GM18519 (cell line): ENCODE data around the gene CSHL1.
"Not testable (repeated sequence)": the region's sequence is repeated elsewhere in the genome, so short reads cannot be mapped to it uniquely, and the experiment has no call there.

Experiments
- ATAC-seq: cut with Tn5 transposase; IDR thresholded peaks from one replicate; pipeline ENCODE4 v1.9.1; 2021; ENCODE audit warnings: mild to moderate bottlenecking, moderate library complexity; ENCODE audit not compliant: unreplicated experiment, low FRiP score

Gene CSHL1

GRCh38 chr17:63941162-63941561, 30.1 kb upstream of the CSHL1 start:
- no peak for ATAC-seq

DNA sequence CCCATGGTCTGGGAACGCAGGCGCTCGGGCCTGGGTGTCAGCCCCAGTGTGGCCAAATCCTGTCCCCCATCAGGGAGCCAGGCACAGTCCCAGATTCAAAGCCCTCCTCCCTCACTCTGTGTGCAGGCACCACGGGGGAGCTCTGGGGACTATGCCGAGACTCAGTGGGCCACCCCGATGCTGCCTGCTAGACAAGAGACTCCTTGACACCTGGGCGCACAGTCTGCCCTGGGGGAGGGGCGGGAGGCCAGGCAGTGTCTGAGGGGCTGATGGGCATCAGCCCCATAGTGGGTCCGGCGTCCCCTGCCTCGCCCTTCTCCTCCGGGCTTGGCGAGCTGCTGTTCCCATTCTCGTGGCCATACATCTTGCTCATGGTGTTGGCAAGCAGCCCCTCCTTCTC, 29.5 kb upstream of the CSHL1 start:
- ATAC-seq: no peak

GRCh38 chr17:63939884-63940283, 28.8 kb upstream of the CSHL1 start:
- ATAC-seq: no peak

DNA sequence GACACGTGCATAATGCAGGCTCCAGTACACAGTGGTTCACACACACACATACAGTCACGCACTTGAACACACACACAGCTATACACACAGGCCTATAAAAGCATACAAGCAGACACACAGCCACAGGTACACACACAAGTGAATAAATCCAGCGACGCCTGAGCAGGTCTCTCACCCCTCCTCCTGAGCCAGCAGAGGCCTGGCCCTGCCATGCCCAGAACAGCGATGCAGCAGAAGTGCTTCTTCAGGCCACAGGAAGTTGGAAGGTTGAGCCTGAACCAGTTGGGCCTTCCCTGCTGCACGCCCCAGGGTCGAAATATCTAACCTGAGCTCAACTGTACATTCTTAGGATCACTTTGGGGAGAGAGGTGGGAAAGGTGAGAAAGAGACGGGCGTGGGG, 28.3 kb upstream of the CSHL1 start:
- ATAC-seq: no peak

DNA sequence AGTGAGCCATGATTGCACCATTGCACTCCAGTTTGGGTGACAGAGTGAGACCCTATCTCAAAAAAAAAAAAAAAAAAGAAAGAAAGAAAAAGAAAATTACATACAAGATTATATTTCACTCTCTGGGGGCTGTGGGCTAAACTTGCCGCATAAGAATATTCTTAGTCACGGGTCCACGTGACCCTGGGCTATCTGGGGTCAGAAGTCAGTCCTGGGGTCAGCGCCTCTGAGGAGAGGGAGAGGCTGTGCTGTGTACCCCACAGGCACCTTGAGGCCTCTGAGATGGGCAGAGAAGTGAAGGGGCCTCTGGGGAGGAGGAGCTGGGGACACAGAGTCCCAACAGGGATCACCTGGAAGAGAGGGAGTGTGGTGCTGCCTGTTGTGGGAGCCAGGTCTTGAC, 26.9 kb upstream of the CSHL1 start:
- ATAC-seq: no peak

GRCh38 chr17:63937319-63937718, 26.3 kb upstream of the CSHL1 start:
- ATAC-seq: no peak

DNA sequence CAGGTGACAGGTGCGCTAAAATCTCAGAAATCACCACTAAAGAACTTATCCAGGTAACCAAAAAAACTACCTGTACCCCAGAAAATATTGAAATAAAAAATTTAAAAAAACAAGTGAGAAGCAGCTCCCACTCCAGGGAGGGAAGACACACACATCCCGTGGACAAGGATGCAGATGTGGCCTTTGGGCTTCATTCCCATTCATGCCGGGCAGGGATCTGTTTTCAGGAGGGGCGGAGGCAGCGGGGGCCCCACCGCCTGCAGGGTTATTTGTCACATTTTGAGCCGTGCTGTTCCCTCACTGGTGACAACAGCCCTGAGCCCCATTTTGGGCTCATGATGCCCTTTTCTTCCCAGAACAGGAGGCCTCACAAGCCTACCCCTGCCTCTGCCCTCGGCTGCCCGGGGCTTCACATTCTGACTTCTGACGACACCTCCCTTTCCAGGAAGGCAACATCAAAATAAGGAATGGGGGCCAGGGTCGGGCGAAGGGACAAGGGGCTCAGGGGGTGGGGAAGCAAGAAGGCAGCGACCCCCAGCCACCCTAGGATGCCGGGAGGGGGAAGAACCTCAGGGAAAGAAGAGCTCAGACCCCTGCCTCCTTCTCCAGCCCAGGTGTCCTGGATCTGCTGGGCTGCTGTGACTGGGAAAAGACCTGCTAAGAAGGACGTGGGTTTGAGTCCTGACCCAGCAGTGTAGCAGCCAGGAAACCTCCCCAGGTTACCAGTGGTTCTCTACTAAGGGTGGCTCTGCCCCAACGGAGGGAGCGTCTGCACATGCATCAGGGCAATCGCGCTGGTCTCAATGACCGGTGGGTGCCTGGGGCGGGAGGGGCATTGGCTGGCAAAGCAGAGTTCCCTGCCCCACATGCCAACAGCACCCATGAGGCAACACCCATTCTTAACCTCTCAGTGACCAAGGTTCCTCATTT, 23.4 kb upstream of the CSHL1 start:
- no peak for ATAC-seq

DNA sequence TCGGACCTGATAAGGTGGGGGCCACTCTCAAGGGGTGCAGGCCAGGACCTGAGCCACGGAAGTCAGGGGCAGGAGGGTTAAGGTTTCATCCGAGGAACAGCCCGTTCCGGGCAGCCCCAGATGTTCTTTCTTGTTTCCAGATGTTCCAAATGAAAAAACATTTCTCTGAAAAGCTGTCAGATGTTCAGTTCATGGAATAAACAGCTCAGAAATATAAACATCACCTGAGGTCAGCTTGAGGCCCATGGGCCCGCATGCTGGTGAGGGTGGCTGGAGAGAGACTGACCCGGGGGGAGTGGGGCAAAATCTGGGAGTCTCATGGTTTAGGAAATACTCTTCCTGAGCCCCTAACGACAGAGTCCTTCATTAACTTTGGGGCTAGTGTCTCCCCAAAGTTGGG, 22.5 kb upstream of the CSHL1 start:
- no peak for ATAC-seq

GRCh38 chr17:63932721-63933120, 21.7 kb upstream of the CSHL1 start:
- ATAC-seq: no peak

GRCh38 chr17:63931981-63932561, 21.0 kb upstream of the CSHL1 start, which contains the start of gene CD79B:
Gene CD79B, minus strand, starts transcription at chr17:63932331. Its CDS starts 70 bp downstream, at chr17:63932261.
- ATAC-seq: no peak

- ATAC-seq: no peak
Measured at GRCh38 chr17:63930951-63931575, 20.0 kb upstream of the CSHL1 start.

GRCh38 chr17:63929860-63930766, 19.1 kb upstream of the CSHL1 start:
- ATAC-seq: no peak

- ATAC-seq: no peak
Measured at GRCh38 chr17:63928966-63929695, 18.1 kb upstream of the CSHL1 start.

DNA sequence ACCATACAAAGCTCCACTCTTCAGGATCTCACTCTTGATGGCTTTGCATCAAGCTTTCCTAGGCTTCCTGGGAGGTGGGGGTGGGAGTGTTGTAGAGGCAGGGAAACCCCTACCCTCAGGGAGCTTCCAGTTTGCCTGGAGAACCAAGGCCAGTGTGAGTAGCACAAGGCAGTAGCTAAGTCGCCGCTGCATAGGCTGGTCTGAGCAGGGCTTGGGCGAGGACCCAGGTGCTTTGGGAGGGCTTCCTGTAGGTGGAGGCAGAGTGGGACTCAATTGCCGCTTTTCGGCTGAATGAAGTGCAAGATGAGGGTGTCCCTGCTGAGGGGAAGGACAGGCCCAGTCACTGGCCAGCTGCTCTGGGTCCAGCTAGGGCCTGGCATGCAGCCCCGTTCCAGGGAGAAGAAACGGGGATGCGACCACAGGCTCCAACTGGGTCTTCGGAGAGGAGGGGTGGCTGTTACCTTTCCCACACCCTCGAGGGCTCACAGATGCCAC, 17.2 kb upstream of the CSHL1 start:
- no peak for ATAC-seq

DNA sequence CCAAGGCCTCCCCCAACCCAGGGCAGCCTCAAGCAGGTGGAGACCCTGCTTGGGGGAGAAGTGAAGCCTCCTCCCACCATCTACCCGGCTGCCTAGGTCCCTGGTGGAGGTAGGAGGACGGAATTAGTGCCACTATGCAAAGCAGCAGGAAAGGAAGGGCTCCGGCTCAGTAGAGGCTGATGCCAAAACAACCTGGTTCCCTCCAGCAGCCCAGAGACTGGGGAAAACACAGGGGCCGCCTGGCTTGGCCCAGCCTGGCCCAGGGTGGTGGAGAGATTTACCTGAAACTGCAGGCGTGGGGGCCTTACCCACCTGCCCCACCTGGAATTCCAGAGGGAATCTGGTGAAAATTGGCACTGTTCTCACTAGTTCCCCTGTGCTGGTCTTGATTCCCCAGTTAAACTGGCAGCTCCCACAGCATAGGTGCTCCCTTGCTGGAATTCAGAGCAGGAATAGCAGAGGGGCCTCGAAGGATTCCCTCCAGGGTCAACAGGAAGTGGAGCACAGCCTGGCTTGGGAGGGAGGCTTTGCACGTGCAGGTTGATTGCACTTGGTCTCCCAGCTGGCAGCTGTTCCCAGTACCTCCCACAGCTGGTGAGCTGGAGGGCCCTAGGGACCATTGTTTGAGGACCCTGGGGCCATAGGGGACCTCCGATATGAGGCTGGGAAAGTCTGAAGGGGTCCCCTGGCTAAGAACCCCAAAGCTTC, 16.6 kb upstream of the CSHL1 start:
- ATAC-seq: no peak

GRCh38 chr17:63926164-63926563, 15.1 kb upstream of the CSHL1 start:
- ATAC-seq: no peak

GRCh38 chr17:63925615-63926014, 14.6 kb upstream of the CSHL1 start:
- ATAC-seq: no peak

GRCh38 chr17:63922402-63922801, 11.3 kb upstream of the CSHL1 start:
- ATAC-seq: not testable (repeated sequence)

- ATAC-seq: not testable (repeated sequence)
Measured at GRCh38 chr17:63920779-63921178, 9.7 kb upstream of the CSHL1 start.
